ENCODE results near the gene INAFM2. TPM values are rescaled to one million over a fixed set of nuclear protein-coding genes. Genes with fewer than 3 reads are reported as not detected.

The INAFM2 gene
- total and polyA plus RNA-seq, 2 experiments from 2014 or later = 18.1 to 32.7 TPM

DNA sequence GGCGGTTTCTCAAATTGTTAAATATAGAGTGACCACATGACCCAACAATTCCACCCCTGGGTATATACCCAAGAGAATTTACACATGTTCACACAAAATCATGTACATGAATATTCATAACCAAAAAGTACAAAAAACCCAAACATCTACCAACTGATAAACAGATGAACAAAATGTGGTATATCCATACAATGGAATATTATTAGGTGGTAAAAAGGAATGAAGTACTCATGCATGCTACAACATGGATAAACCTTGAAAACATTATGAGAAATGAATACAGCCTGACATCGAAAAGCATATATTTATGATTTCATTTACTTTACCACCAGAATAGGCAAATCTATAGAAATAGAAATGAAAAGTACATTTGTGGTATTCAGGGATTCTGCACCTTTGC lies 23.1 kb upstream of the INAFM2 start (continued):
- TF ChIP-seq, protein P1, sequence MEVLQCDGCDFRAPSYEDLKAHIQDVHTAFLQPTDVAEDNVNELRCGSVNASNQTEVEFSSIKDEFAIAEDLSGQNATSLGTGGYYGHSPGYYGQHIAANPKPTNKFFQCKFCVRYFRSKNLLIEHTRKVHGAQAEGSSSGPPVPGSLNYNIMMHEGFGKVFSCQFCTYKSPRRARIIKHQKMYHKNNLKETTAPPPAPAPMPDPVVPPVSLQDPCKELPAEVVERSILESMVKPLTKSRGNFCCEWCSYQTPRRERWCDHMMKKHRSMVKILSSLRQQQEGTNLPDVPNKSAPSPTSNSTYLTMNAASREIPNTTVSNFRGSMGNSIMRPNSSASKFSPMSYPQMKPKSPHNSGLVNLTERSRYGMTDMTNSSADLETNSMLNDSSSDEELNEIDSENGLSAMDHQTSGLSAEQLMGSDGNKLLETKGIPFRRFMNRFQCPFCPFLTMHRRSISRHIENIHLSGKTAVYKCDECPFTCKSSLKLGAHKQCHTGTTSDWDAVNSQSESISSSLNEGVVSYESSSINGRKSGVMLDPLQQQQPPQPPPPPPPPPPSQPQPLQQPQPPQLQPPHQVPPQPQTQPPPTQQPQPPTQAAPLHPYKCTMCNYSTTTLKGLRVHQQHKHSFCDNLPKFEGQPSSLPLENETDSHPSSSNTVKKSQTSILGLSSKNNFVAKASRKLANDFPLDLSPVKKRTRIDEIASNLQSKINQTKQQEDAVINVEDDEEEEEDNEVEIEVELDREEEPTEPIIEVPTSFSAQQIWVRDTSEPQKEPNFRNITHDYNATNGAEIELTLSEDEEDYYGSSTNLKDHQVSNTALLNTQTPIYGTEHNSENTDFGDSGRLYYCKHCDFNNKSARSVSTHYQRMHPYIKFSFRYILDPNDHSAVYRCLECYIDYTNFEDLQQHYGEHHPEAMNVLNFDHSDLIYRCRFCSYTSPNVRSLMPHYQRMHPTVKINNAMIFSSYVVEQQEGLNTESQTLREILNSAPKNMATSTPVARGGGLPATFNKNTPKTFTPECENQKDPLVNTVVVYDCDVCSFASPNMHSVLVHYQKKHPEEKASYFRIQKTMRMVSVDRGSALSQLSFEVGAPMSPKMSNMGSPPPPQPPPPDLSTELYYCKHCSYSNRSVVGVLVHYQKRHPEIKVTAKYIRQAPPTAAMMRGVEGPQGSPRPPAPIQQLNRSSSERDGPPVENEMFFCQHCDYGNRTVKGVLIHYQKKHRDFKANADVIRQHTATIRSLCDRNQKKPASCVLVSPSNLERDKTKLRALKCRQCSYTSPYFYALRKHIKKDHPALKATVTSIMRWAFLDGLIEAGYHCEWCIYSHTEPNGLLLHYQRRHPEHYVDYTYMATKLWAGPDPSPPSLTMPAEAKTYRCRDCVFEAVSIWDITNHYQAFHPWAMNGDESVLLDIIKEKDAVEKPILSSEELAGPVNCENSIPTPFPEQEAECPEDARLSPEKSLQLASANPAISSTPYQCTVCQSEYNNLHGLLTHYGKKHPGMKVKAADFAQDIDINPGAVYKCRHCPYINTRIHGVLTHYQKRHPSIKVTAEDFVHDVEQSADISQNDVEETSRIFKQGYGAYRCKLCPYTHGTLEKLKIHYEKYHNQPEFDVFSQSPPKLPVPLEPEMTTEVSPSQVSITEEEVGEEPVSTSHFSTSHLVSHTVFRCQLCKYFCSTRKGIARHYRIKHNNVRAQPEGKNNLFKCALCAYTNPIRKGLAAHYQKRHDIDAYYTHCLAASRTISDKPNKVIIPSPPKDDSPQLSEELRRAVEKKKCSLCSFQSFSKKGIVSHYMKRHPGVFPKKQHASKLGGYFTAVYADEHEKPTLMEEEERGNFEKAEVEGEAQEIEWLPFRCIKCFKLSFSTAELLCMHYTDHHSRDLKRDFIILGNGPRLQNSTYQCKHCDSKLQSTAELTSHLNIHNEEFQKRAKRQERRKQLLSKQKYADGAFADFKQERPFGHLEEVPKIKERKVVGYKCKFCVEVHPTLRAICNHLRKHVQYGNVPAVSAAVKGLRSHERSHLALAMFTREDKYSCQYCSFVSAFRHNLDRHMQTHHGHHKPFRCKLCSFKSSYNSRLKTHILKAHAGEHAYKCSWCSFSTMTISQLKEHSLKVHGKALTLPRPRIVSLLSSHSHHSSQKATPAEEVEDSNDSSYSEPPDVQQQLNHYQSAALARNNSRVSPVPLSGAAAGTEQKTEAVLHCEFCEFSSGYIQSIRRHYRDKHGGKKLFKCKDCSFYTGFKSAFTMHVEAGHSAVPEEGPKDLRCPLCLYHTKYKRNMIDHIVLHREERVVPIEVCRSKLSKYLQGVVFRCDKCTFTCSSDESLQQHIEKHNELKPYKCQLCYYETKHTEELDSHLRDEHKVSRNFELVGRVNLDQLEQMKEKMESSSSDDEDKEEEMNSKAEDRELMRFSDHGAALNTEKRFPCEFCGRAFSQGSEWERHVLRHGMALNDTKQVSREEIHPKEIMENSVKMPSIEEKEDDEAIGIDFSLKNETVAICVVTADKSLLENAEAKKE (CRISPR knock-in tag; IDR thresholded peaks at IDR 0.05) = no peak
- TF ChIP-seq, protein P2, sequence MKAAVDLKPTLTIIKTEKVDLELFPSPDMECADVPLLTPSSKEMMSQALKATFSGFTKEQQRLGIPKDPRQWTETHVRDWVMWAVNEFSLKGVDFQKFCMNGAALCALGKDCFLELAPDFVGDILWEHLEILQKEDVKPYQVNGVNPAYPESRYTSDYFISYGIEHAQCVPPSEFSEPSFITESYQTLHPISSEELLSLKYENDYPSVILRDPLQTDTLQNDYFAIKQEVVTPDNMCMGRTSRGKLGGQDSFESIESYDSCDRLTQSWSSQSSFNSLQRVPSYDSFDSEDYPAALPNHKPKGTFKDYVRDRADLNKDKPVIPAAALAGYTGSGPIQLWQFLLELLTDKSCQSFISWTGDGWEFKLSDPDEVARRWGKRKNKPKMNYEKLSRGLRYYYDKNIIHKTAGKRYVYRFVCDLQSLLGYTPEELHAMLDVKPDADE (IDR thresholded peaks at IDR 0.05) = no peak
- no peak for TF ChIP-seq POLR2AphosphoS5 (IDR thresholded peaks at IDR 0.05; ENCODE audit: low read depth)
- TF ChIP-seq EZH2 (IDR thresholded peaks at IDR 0.05; ENCODE audit: low read depth, unreplicated experiment) = no peak
- no peak for TF ChIP-seq STAT1 (IDR thresholded peaks at IDR 0.05; ENCODE audit: unreplicated experiment)
- TF ChIP-seq CREB1 (CRISPR knock-in tag; IDR thresholded peaks at IDR 0.05; ENCODE audit: low read depth) = no peak

DNA sequence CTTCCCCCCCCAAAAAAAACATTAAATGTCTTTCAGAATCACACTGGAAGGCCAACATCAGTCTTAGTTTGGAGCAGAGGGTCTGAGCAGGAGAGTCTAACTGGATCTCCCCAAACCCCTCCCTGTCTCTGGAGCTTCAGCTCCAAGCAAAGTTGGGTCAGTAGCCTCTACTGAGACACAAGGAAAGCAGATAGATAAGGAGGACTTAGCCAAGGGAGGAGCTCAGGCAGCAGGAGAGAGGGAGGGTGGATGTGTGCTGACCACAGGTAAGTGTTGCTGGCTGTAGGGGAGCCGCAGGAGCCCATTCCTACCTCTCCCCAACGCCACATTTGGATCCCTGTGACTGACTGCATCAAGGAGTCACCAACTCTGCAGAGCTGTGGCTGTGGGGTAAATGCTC lies 22.7 kb upstream of the INAFM2 start:
- Histone ChIP-seq H2AFZ (no peak overlapping the region; the same call in 1 of the 2 replicates), H3K27me3 (ENCODE audit: insufficient read depth) (no peaks in the 10 kb centered on the region), H3K9me2 (ENCODE audit: insufficient read depth) (no peaks in the 10 kb centered on the region), H3K79me2 (replicated peaks; ENCODE audit: insufficient read depth) (no peaks in the 10 kb centered on the region), H3K4me1 (ENCODE audit: insufficient read depth) (peaks cover 4% of the 10 kb centered on the region; the same call in 1 of the 2 replicates), H3K27ac (ENCODE audit: low read depth) (no peak overlapping the region), H3K36me3 (ENCODE audit: insufficient read depth) (no peaks in the 10 kb centered on the region), H3F3A (replicated peaks; ENCODE audit: low read depth) (no peaks in the 10 kb centered on the region), H3K4me2 (0 out of 2 replicates have a peak overlapping the region, but pooled peaks have one; percentile 57), H3K4me3 (no peak overlapping the region), H4K20me1 (replicated peaks; ENCODE audit: insufficient read depth) (no peaks in the 10 kb centered on the region)
- Mint-ChIP-seq H3K27me3 (ENCODE audit: insufficient read depth, low read depth, poor library complexity) (peaks cover 30% of the 10 kb centered on the region), H3K4me3 (no peak overlapping the region), H3K27ac (no peak overlapping the region), H3K9me3 (peaks cover 15% of the 10 kb centered on the region), H3K4me1 (peaks cover 23% of the 10 kb centered on the region), H3K36me3 (ENCODE audit: low read depth) (peaks cover 12% of the 10 kb centered on the region)
- ATAC-seq = peak; percentile 8; the same call in 2 of the 3 replicates
- no peak for DNase-seq (ENCODE audit: low spot score)
- TF ChIP-seq, protein P2 (IDR thresholded peaks at IDR 0.05) = no peak
- TF ChIP-seq STAT1 (IDR thresholded peaks at IDR 0.05; ENCODE audit: unreplicated experiment) = no peak
- TF ChIP-seq CREB1 (CRISPR knock-in tag; IDR thresholded peaks at IDR 0.05; ENCODE audit: low read depth) = no peak
- TF ChIP-seq, protein P3, sequence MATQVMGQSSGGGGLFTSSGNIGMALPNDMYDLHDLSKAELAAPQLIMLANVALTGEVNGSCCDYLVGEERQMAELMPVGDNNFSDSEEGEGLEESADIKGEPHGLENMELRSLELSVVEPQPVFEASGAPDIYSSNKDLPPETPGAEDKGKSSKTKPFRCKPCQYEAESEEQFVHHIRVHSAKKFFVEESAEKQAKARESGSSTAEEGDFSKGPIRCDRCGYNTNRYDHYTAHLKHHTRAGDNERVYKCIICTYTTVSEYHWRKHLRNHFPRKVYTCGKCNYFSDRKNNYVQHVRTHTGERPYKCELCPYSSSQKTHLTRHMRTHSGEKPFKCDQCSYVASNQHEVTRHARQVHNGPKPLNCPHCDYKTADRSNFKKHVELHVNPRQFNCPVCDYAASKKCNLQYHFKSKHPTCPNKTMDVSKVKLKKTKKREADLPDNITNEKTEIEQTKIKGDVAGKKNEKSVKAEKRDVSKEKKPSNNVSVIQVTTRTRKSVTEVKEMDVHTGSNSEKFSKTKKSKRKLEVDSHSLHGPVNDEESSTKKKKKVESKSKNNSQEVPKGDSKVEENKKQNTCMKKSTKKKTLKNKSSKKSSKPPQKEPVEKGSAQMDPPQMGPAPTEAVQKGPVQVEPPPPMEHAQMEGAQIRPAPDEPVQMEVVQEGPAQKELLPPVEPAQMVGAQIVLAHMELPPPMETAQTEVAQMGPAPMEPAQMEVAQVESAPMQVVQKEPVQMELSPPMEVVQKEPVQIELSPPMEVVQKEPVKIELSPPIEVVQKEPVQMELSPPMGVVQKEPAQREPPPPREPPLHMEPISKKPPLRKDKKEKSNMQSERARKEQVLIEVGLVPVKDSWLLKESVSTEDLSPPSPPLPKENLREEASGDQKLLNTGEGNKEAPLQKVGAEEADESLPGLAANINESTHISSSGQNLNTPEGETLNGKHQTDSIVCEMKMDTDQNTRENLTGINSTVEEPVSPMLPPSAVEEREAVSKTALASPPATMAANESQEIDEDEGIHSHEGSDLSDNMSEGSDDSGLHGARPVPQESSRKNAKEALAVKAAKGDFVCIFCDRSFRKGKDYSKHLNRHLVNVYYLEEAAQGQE (IDR thresholded peaks at IDR 0.05; ENCODE audit: unreplicated experiment) = no peak
- no peak for TF ChIP-seq NANOG (IDR thresholded peaks at IDR 0.05; ENCODE audit: borderline replicate concordance)

All from GM23338 (cell line).